ENCODE data around the gene MOB2.
A peak's percentile ranks its signal among the peaks of the same experiment; 100 is the strongest.

MOB2 gene

GRCh38 chr11:1506981-1507380 is 20.4 kb upstream of the MOB2 start:
- no peak for DNase-seq (ENCODE audit: extremely low spot score)
- POLR2A ChIA-PET: interaction anchor here (1.5 kb wide), 1 partner anchor 7 kb away, joined by 3 read pairs; no protein-coding TSS in a partner anchor
- TF ChIP-seq ZNF384 (IDR thresholded peaks at IDR 0.05) (no peak), ARNT (IDR thresholded peaks at IDR 0.05) (no peak), BHLHE40 (IDR thresholded peaks at IDR 0.05; ENCODE audit: borderline replicate concordance) (no peak), FOXM1 (IDR thresholded peaks at IDR 0.05; ENCODE audit: borderline replicate concordance) (no peak)
- CTCF ChIA-PET: no interaction called here

GRCh38 chr11:1505480-1505879 is 18.9 kb upstream of the MOB2 start:
- CTCF ChIA-PET: interaction anchor here (0.7 to 1.0 kb wide), 2 partner anchors 8 to 747 kb away, joined by 3 to 4 read pairs; no protein-coding TSS in a partner anchor
- DNase-seq (ENCODE audit: extremely low spot score): peak; percentile 45

GRCh38 chr11:1504581-1505290 is 18.2 kb upstream of the MOB2 start:
- TF ChIP-seq FOXK2 (IDR thresholded peaks at IDR 0.05) (no peak), SP1 (IDR thresholded peaks at IDR 0.05) (no peak), FOXA1 (IDR thresholded peaks at IDR 0.05) (no peak), ARNT (IDR thresholded peaks at IDR 0.05) (no peak), L3MBTL2 (conservative IDR thresholded peaks at IDR 0.05) (no peak), HDGF (IDR thresholded peaks at IDR 0.05; ENCODE audit: borderline replicate concordance) (no peak), CTBP1 (IDR thresholded peaks at IDR 0.05; ENCODE audit: borderline replicate concordance) (no peak), BHLHE40 (IDR thresholded peaks at IDR 0.05; ENCODE audit: borderline replicate concordance) (no peak), SUZ12 (IDR thresholded peaks at IDR 0.05) (no peak), LEF1 (IDR thresholded peaks at IDR 0.05; ENCODE audit: borderline replicate concordance) (no peak), TARDBP (IDR thresholded peaks at IDR 0.05) (no peak), PKNOX1 (IDR thresholded peaks at IDR 0.05) (no peak)
- POLR2A ChIA-PET: no interaction called here
- no peak for DNase-seq (ENCODE audit: extremely low spot score)
- CTCF ChIA-PET: interaction anchor here (0.7 to 1.0 kb wide), 2 partner anchors 9 to 746 kb away, joined by 3 to 4 read pairs; no protein-coding TSS in a partner anchor

More at GRCh38 chr11:1505480-1505879, 18.9 kb upstream of the MOB2 start:
- TF ChIP-seq PKNOX1 (IDR thresholded peaks at IDR 0.05) (no peak), ZNF384 (IDR thresholded peaks at IDR 0.05) (no peak), CTBP1 (IDR thresholded peaks at IDR 0.05; ENCODE audit: borderline replicate concordance) (no peak), SUZ12 (IDR thresholded peaks at IDR 0.05) (no peak), HDGF (IDR thresholded peaks at IDR 0.05; ENCODE audit: borderline replicate concordance) (no peak), NFRKB (IDR thresholded peaks at IDR 0.05) (no peak), ELF4 (IDR thresholded peaks at IDR 0.05) (no peak), BHLHE40 (IDR thresholded peaks at IDR 0.05; ENCODE audit: borderline replicate concordance) (no peak), FOXK2 (IDR thresholded peaks at IDR 0.05) (no peak)
- POLR2A ChIA-PET: no interaction called here

GRCh38 chr11:1504138-1504537 is 17.6 kb upstream of the MOB2 start:
- CTCF ChIA-PET: no interaction called here
- DNase-seq (ENCODE audit: extremely low spot score): no peak
- POLR2A ChIA-PET: no interaction called here
- TF ChIP-seq FOXA1 (IDR thresholded peaks at IDR 0.05) (no peak), ZNF384 (IDR thresholded peaks at IDR 0.05) (no peak), PKNOX1 (IDR thresholded peaks at IDR 0.05) (no peak), SP1 (IDR thresholded peaks at IDR 0.05) (no peak), FOXM1 (IDR thresholded peaks at IDR 0.05; ENCODE audit: borderline replicate concordance) (no peak), HDGF (IDR thresholded peaks at IDR 0.05; ENCODE audit: borderline replicate concordance) (no peak), TARDBP (IDR thresholded peaks at IDR 0.05) (no peak), CTBP1 (IDR thresholded peaks at IDR 0.05; ENCODE audit: borderline replicate concordance) (no peak), FOXK2 (IDR thresholded peaks at IDR 0.05) (no peak), SUZ12 (IDR thresholded peaks at IDR 0.05) (no peak), BHLHE40 (IDR thresholded peaks at IDR 0.05; ENCODE audit: borderline replicate concordance) (no peak), NFRKB (IDR thresholded peaks at IDR 0.05) (no peak), ELF4 (IDR thresholded peaks at IDR 0.05) (no peak), LEF1 (IDR thresholded peaks at IDR 0.05; ENCODE audit: borderline replicate concordance) (no peak), L3MBTL2 (conservative IDR thresholded peaks at IDR 0.05) (no peak)

GRCh38 chr11:1503708-1504104 is 17.1 kb upstream of the MOB2 start:
- TF ChIP-seq FOXK2 (IDR thresholded peaks at IDR 0.05) (no peak), HDGF (IDR thresholded peaks at IDR 0.05; ENCODE audit: borderline replicate concordance) (no peak), FOXM1 (IDR thresholded peaks at IDR 0.05; ENCODE audit: borderline replicate concordance) (no peak), LEF1 (IDR thresholded peaks at IDR 0.05; ENCODE audit: borderline replicate concordance) (no peak), TARDBP (IDR thresholded peaks at IDR 0.05) (no peak), CTBP1 (IDR thresholded peaks at IDR 0.05; ENCODE audit: borderline replicate concordance) (no peak), ARNT (IDR thresholded peaks at IDR 0.05) (no peak)
- ChIA-PET POLR2A (no interaction called here), CTCF (no interaction called here)
- DNase-seq (ENCODE audit: extremely low spot score): no peak

GRCh38 chr11:1502954-1503707 is 16.6 kb upstream of the MOB2 start:
- CTCF ChIA-PET: no interaction called here
- DNase-seq (ENCODE audit: extremely low spot score): no peak
- POLR2A ChIA-PET: no interaction called here
- TF ChIP-seq ZNF384 (IDR thresholded peaks at IDR 0.05) (no peak), FOXA1 (IDR thresholded peaks at IDR 0.05) (no peak), HDGF (IDR thresholded peaks at IDR 0.05; ENCODE audit: borderline replicate concordance) (no peak), BHLHE40 (IDR thresholded peaks at IDR 0.05; ENCODE audit: borderline replicate concordance) (no peak), SP1 (IDR thresholded peaks at IDR 0.05) (no peak), CTBP1 (IDR thresholded peaks at IDR 0.05; ENCODE audit: borderline replicate concordance) (no peak), ELF4 (IDR thresholded peaks at IDR 0.05) (no peak), FOXK2 (IDR thresholded peaks at IDR 0.05) (no peak), ARNT (IDR thresholded peaks at IDR 0.05) (no peak), LEF1 (IDR thresholded peaks at IDR 0.05; ENCODE audit: borderline replicate concordance) (no peak), TARDBP (IDR thresholded peaks at IDR 0.05) (no peak), PKNOX1 (IDR thresholded peaks at IDR 0.05) (no peak), L3MBTL2 (conservative IDR thresholded peaks at IDR 0.05) (no peak), NFRKB (IDR thresholded peaks at IDR 0.05) (no peak), SUZ12 (IDR thresholded peaks at IDR 0.05) (no peak), FOXM1 (IDR thresholded peaks at IDR 0.05; ENCODE audit: borderline replicate concordance) (no peak)

Measured in HEK293T (cell line).